Natural killer cell treated with Interleukin-12 subunit alpha and Interleukin-12 subunit beta and Interleukin-15 and Interleukin-18, amount 100 ng/mL, for 72 hours (primary cell): ENCODE results near the gene GRM4. TPM values are rescaled to one million over a fixed set of nuclear protein-coding genes. Genes with fewer than 3 reads are reported as not detected.

Experiments
- ATAC-seq, 2 donors: fragments of 150-1000 bp; cut with Tn5 transposase in 1 of 2; sonication (Bioruptor Pico), chemical (Tn5 transposase) in 1 of 2; 2 replicates each; pipeline ENCODE4 v1.10.0; 2021
- DNase-seq: peaks from one replicate; pipeline ENCODE4 v3.0.0; 2022; ENCODE audit warnings: low spot score
- H3K27ac Mint-ChIP-seq, 2 donors: 1 replicate in 1 of 2; 2 replicates in 1 of 2; pipeline ENCODE4 v1.8.0; 2022; ENCODE audit warnings: mixed read lengths in 2 of 2, mild to moderate bottlenecking in 1 of 2, moderate library complexity in 1 of 2
- H3K27me3 Mint-ChIP-seq, 2 donors: 1 replicate in 1 of 2; 2 replicates in 1 of 2; pipeline ENCODE4 v1.8.0; 2022; ENCODE audit warnings: mixed read lengths in 2 of 2
- H3K36me3 Mint-ChIP-seq: one replicate; pipeline ENCODE4 v1.8.0; 2022; ENCODE audit warnings: mixed read lengths
- H3K4me1 Mint-ChIP-seq, 2 donors: 1 replicate in 1 of 2; 2 replicates in 1 of 2; pipeline ENCODE4 v1.8.0; 2022; ENCODE audit warnings: low read depth in 2 of 2, mixed read lengths in 2 of 2, mild to moderate bottlenecking in 1 of 2
- H3K4me3 Mint-ChIP-seq: one replicate; pipeline ENCODE4 v1.8.0; 2022; ENCODE audit warnings: mixed read lengths
- H3K9me3 Mint-ChIP-seq: 2 replicates; pipeline ENCODE4 v1.8.0; 2022; ENCODE audit warnings: mixed read lengths
- total RNA-seq, 2 donors: library from RNA; stranded (reverse); gene quantifications; one replicate each; pipeline ENCODE4 v1.2.3, GENCODE V29; 2022

Gene GRM4
- total RNA-seq, 2 donors from 2014 or later, result not detected

- Mint-ChIP-seq H3K4me3 (no peak overlapping the region), H3K27me3 (peaks cover 45 to 52% of the 10 kb centered on the region in 2 donors), H3K36me3 (no peaks in the 10 kb centered on the region), H3K4me1 (peaks cover 0 to 6% of the 10 kb centered on the region in 2 donors), H3K9me3 (no peaks in the 10 kb centered on the region), H3K27ac (no peak overlapping the region)
- DNase-seq (peak; percentile 48), ATAC-seq (no peak)
These were observed 3.6 kb downstream of the GRM4 start for GRCh38 chr6:34142061-34142998.

DNA sequence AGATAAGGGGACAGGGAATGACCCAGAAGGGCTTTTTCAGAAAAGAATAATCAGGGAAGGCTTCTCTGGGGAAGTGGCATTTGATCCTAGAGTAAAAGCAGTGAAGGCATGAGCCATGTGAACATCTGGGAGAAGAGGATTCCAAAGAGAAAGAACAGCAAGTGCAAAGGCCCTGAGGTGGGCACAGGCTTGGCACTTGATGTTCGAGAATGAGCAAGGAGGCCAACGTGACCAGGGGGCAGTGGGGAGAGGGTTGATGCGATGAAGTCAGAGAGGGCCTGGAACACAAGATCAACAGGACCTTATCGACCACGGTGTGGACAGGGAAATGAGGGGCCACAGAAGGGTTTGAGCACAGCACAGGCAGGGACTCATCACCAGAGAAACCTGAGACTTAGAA, 5.8 kb downstream of the GRM4 start:
- peaks cover 44 to 48% of the 10 kb centered on the region in 2 donors for H3K27me3 Mint-ChIP-seq
- H3K36me3 Mint-ChIP-seq, result no peaks in the 10 kb centered on the region
- H3K27ac Mint-ChIP-seq, result no peak overlapping the region
- no peaks in the 10 kb centered on the region for H3K4me1 Mint-ChIP-seq
- no peak overlapping the region for H3K4me3 Mint-ChIP-seq
- DNase-seq, result no peak
- H3K9me3 Mint-ChIP-seq, result no peaks in the 10 kb centered on the region
- ATAC-seq, result no peak

- Mint-ChIP-seq H3K27me3 (peaks cover 45 to 51% of the 10 kb centered on the region in 2 donors), H3K36me3 (no peaks in the 10 kb centered on the region), H3K9me3 (no peaks in the 10 kb centered on the region), H3K27ac (no peak overlapping the region), H3K4me3 (no peak overlapping the region), H3K4me1 (no peaks in the 10 kb centered on the region)
- no peak for ATAC-seq
- DNase-seq, result no peak
These were observed 6.9 kb downstream of the GRM4 start for GRCh38 chr6:34138914-34139510.

DNA sequence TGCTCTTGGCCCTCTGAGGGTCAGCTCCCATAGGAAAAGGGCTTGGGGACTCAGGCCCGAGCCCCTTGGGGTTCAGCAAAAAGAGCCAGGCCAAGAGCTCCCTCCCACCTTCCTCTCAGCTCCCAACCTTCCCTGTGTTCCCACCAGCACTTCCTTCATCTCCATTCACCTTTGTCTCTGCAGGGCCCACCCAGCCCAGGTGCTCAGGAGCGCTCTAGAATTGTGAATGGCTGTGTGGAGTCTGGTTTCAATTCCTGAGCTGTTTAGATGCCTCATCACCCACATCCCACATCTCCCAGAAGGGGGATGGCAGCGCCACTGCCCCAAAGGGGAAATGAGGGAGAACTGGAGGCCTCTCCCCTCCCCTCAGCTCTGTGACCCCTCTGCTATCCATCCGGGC, 7.7 kb downstream of the GRM4 start:
- ATAC-seq, result no peak
- DNase-seq, result no peak
- Mint-ChIP-seq H3K27ac (no peak overlapping the region), H3K36me3 (no peaks in the 10 kb centered on the region), H3K4me1 (no peaks in the 10 kb centered on the region), H3K9me3 (no peaks in the 10 kb centered on the region), H3K4me3 (no peak overlapping the region), H3K27me3 (peaks cover 44 to 53% of the 10 kb centered on the region in 2 donors)

DNA sequence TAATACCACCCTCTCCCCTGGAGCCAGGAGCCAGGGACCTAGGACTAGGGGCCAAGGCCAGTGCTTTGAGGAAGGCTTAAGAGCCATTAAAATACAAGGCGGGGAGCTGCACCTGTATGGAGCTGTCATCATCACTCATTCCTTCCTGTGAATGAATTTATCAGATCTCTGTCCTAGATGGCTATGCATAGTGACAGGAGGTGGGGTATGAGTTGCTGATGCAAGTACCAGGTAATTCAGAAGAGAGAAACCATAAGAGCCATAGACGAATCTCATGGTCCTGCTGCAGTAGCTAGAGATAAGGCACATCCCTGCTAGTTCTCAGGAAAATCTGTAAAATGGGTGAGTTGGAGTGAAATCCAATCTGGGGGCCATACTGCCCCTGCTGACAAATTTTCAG, 10.3 kb downstream of the GRM4 start:
- no peaks in the 10 kb centered on the region for H3K9me3 Mint-ChIP-seq
- DNase-seq (no peak), ATAC-seq (no peak)
- no peaks in the 10 kb centered on the region for H3K4me1 Mint-ChIP-seq
- no peak overlapping the region for H3K27ac Mint-ChIP-seq
- no peak overlapping the region for H3K4me3 Mint-ChIP-seq
- peaks cover 40 to 41% of the 10 kb centered on the region in 2 donors for H3K27me3 Mint-ChIP-seq
- no peaks in the 10 kb centered on the region for H3K36me3 Mint-ChIP-seq

- no peak for DNase-seq
- Mint-ChIP-seq H3K36me3 (no peaks in the 10 kb centered on the region), H3K27ac (no peak overlapping the region), H3K9me3 (no peaks in the 10 kb centered on the region), H3K27me3 (peaks cover 18 to 26% of the 10 kb centered on the region in 2 donors), H3K4me1 (no peaks in the 10 kb centered on the region), H3K4me3 (no peak overlapping the region)
- ATAC-seq, result no peak
These were observed 13.3 kb downstream of the GRM4 start for GRCh38 chr6:34132486-34133185.

DNA sequence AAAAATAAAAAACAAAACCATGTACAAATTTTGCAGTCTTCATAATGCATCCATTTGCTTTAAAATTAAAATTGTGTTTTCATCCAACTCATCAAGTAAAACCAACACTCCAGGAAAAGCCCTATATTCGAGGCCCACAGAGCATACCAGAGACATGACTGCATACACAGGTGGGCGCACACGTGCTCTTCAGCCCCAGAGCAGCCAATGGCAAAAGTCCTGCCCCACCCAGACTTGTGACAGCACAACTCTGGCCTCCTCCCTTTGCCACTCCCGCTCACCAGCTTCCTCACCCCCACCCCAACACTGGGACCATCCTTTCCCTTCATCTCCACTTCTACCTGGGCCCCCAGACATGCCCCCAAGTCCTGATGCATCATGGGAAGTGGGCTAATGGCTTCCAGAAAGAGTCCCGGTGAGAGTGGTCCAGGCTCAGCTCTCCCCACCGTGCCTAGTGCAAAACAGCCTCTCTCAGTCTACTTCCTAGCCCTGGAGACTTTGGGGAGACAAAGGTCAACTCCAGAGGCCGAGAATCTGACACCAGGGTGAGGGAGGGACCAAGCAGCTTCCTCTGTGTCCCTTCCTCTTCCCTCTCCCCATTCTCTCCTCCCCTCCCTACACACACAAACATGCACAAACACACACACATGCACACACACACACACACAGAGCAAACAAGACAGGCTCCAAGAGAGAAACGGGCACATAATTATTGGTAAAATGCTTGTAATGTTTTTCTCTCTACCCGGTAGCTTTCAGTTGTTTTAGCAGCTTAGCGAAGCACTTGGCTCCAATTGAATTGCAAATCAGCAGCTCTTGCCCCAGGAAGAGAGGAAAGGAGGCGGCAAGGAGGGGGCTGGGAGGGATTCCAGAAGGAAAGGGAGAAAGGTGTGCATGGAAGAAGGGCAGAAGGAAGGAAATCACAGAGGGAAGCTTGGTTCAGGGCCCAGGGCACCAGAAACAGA, 14.3 kb downstream of the GRM4 start:
- no peak overlapping the region for H3K27ac Mint-ChIP-seq
- no peak overlapping the region for H3K4me3 Mint-ChIP-seq
- no peaks in the 10 kb centered on the region for H3K4me1 Mint-ChIP-seq
- ATAC-seq, result no peak
- DNase-seq, result no peak
- no peaks in the 10 kb centered on the region for H3K9me3 Mint-ChIP-seq
- peaks cover 18 to 26% of the 10 kb centered on the region in 2 donors for H3K27me3 Mint-ChIP-seq
- H3K36me3 Mint-ChIP-seq, result no peaks in the 10 kb centered on the region

GRCh38 chr6:34130862-34131261, 15.0 kb downstream of the GRM4 start:
- Mint-ChIP-seq H3K27ac (no peak overlapping the region), H3K4me3 (no peak overlapping the region), H3K4me1 (no peaks in the 10 kb centered on the region), H3K9me3 (no peaks in the 10 kb centered on the region), H3K36me3 (no peaks in the 10 kb centered on the region), H3K27me3 (peaks cover 18 to 26% of the 10 kb centered on the region in 2 donors)
- ATAC-seq (no peak), DNase-seq (no peak)

DNA sequence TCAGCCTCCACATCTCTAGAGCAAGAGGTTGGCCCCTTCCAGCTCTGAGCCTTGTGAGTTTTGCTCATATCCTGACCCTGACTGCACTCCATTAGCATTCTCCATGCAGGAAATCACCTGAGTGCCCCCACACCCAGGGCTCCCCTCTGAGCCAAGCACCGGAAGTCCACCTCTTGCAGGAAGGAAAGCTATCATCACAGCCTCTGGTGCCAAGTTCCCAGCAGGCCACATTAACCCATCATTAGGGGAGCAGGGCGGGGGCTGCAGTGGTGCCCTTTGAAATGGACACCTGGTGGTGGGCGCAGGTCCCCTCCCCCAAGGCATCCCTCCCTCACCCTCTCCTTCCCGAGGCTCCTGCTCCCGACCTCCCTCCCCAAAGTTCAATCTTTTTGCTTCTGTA, 16.1 kb downstream of the GRM4 start:
- no peaks in the 10 kb centered on the region for H3K9me3 Mint-ChIP-seq
- H3K4me1 Mint-ChIP-seq, result no peaks in the 10 kb centered on the region

GRCh38 chr6:34128045-34128444, 17.8 kb downstream of the GRM4 start:
- H3K36me3 Mint-ChIP-seq, result no peaks in the 10 kb centered on the region
- H3K4me3 Mint-ChIP-seq, result no peak overlapping the region
- ATAC-seq (no peak), DNase-seq (no peak)
- no peaks in the 10 kb centered on the region for H3K9me3 Mint-ChIP-seq
- H3K27ac Mint-ChIP-seq, result no peak overlapping the region
- no peaks in the 10 kb centered on the region for H3K4me1 Mint-ChIP-seq
- H3K27me3 Mint-ChIP-seq, result peaks cover 6 to 18% of the 10 kb centered on the region in 2 donors

More for the DNA sequence above, 16.1 kb downstream of the GRM4 start:
- DNase-seq (no peak), ATAC-seq (no peak)
- no peaks in the 10 kb centered on the region for H3K36me3 Mint-ChIP-seq
- H3K27ac Mint-ChIP-seq, result no peak overlapping the region
- H3K4me3 Mint-ChIP-seq, result no peak overlapping the region
- H3K27me3 Mint-ChIP-seq, result peaks cover 10 to 18% of the 10 kb centered on the region in 2 donors

GRCh38 chr6:34126419-34126818, 19.5 kb downstream of the GRM4 start:
- Mint-ChIP-seq H3K9me3 (no peaks in the 10 kb centered on the region), H3K36me3 (no peaks in the 10 kb centered on the region), H3K4me3 (no peak overlapping the region), H3K4me1 (no peaks in the 10 kb centered on the region), H3K27ac (no peak overlapping the region), H3K27me3 (peaks cover 4% of the 10 kb centered on the region in 2 donors)
- no peak for ATAC-seq
- DNase-seq, result no peak

DNA sequence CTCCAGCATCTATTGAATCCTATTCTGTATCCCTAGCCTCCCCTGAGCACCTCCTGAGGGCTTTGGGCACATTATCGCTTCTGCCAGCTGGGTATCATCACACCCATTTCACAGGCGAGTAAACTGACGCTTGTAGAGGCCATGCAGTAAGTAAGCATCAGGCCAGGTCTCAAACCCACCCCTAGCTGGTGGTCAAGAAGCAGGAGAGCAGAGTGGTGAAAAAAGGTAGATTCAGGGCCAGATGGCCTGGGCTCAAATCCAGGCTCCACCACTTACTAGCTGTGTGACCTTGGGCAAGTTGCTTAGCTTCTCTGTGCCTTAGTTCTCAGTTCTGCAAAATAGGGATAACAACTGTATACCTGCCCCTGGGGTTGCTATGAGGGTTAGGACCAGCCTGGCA, 19.9 kb downstream of the GRM4 start:
- DNase-seq (no peak), ATAC-seq (no peak)
- H3K36me3 Mint-ChIP-seq, result no peaks in the 10 kb centered on the region
- no peak overlapping the region for H3K27ac Mint-ChIP-seq
- H3K27me3 Mint-ChIP-seq, result no peaks in the 10 kb centered on the region
- no peaks in the 10 kb centered on the region for H3K4me1 Mint-ChIP-seq
- H3K4me3 Mint-ChIP-seq, result no peak overlapping the region
- H3K9me3 Mint-ChIP-seq, result no peaks in the 10 kb centered on the region
